SK-N-DZ (cell line): ENCODE data around the gene FKBP8.
A peak's percentile ranks its signal among the peaks of the same experiment; 100 is the strongest.

Experiments
- DNase-seq: peaks from one replicate; pipeline ENCODE4 v3.0.0-alpha.2; 2015; ENCODE audit warnings: low spot score

The FKBP8 gene

GRCh38 chr19:18522124-18522861, 21.1 kb downstream of the FKBP8 start:
- DNase-seq: peak; percentile 100

- DNase-seq: no peak
Observed at GRCh38 chr19:18521692-18522123, 21.7 kb downstream of the FKBP8 start, which contains the start of gene ELL. TSS of gene ELL (minus strand) at chr19:18522070. CDS start at chr19:18522055, 15 bp downstream.

- no peak for DNase-seq
Observed at GRCh38 chr19:18520848-18521691, 22.3 kb downstream of the FKBP8 start.

GRCh38 chr19:18519962-18520847, 23.2 kb downstream of the FKBP8 start:
- DNase-seq: peak; percentile 58

- DNase-seq: no peak
Observed at GRCh38 chr19:18518639-18519038, 24.7 kb downstream of the FKBP8 start.

GRCh38 chr19:18517606-18518005, 25.8 kb downstream of the FKBP8 start:
- no peak for DNase-seq

GRCh38 chr19:18515959-18516358, 27.4 kb downstream of the FKBP8 start:
- DNase-seq: no peak

GRCh38 chr19:18514800-18515682, 28.3 kb downstream of the FKBP8 start:
- DNase-seq: no peak

GRCh38 chr19:18513868-18514267, 29.5 kb downstream of the FKBP8 start:
- DNase-seq: no peak

- DNase-seq: no peak
Observed at GRCh38 chr19:18510216-18510615, 33.2 kb downstream of the FKBP8 start.

- DNase-seq: no peak
Observed at GRCh38 chr19:18508585-18508984, 34.8 kb downstream of the FKBP8 start.

GRCh38 chr19:18507727-18508440, 35.5 kb downstream of the FKBP8 start:
- DNase-seq: peak; percentile 57

- peak; percentile 58 for DNase-seq
Observed at GRCh38 chr19:18507021-18507726, 36.2 kb downstream of the FKBP8 start.

GRCh38 chr19:18506101-18506930, 37.1 kb downstream of the FKBP8 start:
- no peak for DNase-seq

- DNase-seq: no peak
Observed at GRCh38 chr19:18504886-18505610, 38.3 kb downstream of the FKBP8 start.

- no peak for DNase-seq
Observed at GRCh38 chr19:18503971-18504885, 39.1 kb downstream of the FKBP8 start.
